GM19463 (cell line): ENCODE results near the gene NEGR1.

Experiments used
- ATAC-seq: cut with Tn5 transposase; IDR thresholded peaks from one replicate; pipeline ENCODE4 v1.9.1; 2021; ENCODE audit warnings: mild to moderate bottlenecking, moderate library complexity; ENCODE audit not compliant: unreplicated experiment

Gene NEGR1

DNA sequence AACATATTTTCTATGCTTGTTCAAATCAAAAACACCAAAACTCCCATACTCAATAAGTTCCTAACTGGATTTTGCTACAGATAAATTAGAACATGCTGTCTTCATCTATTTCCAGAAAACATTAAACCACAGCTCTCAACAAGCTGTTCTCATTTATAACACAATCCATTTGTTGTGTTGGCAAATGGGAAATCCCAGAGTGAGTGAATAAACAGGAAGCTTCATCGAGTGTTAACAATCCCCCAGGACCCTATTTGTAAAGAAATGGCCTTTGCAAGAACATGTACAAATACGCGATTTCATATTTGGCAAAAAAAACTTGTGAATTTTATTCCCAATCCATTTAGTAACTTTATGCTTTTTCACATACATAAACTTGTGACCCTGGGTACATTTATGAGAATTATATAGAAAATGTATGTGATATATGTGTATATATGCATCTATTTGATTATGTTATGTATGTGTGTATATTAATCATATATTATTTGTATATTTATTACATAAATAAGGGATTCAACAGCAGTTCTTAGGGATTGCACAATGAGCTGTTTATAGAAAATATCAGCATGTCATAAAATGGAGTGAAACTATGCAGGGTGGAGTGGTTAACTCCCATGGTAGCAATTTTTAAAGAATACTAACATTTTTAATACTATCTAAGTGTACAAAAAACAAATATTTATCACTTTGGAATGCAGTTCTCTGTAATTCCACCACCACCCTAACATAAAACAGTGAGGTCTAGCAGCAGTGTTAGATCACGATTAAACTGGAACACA lies 160.0 kb downstream of the NEGR1 start:
- ATAC-seq = no peak

DNA sequence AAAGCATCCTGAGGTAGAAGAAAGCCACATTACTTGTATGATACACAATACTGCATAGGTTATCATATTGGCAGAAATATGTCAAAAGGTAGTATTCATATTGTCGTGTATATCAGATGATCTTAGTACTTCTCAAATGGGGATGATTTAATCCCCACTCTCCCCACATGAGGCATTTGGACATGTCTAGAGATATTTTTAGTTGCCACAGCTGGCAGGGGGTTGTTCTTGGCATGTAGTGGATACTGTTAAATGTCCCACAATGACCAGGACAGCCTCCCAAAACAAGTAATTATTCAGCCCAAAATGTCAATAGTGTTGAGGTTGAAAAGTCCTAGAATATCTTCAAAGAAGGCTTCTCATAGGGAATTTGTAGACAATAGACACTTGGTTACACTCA lies 162.8 kb downstream of the NEGR1 start:
- no peak for ATAC-seq

DNA sequence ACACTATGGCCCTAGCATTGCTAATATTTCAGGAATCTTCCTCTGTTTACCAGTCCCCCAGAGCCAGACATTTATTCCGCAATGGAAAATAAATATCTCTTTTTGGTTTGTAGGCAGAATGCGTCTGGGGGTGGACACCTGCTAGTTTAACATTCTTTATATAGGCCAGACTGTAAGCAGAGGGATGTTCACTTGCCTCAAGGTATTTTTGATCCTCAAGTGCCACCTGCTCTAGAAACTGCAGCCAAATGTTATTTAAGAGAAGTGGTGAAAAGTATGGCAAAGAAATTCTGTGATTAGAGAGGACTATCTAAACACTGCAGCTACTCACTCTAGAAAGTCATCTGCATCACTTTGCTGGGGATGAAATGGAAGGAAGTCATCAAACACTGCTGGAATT lies 164.7 kb downstream of the NEGR1 start:
- no peak for ATAC-seq

DNA sequence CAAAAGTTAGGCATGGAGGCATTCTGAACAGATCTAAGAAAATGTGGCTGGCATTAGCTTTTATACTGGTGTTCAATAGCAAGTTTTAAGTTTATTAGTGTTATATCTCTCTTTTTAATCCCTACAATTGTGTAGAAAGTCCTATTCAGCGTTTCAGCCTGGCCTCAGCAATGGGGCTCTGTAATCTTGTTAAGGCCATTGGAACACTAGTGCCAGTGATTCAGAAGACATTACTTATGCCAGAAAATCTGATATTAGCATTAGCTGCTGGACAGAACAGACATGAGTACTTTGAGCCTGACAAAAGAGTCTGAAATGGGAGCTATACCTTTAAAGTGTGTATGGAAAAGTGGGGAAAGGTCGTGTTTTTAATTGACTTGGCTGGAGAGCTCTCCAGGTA lies 167.0 kb downstream of the NEGR1 start:
- ATAC-seq = no peak

DNA sequence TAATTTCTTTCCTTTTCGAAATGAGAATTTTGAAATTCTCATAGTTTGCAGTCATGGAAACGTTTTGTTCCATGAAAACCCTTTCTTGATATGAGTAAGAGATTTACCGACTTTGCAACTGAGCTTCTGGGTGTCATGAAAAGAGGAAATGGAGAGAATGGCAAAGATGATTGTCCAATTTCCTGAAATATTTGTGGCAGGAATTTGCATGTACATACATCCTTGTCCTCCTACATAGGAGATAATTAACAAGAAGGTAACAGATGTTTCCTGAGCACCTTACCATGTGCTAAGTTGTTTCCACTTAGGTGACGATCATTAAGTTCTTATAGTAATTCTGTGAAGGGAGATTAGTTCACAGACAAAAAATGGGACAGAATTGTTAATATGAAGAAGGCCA lies 170.7 kb downstream of the NEGR1 start:
- no peak for ATAC-seq

DNA sequence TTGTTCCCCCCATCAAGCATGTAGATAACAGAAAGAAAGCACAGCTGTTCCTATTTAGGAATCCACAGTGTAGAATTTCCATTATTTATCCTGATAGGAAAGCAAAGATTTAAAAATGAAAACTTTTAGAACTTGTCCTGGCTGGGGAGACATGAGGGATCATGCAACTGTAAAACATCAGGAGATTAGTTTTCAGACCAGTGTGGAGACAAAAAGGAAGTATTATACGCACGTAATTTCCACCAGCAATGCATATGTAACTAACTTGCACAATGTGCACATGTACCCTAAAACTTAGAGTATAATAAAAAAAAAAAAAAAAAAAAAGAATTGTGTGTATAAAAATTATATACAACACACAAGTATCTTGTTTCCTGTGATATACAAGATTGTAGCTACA lies 172.4 kb downstream of the NEGR1 start:
- ATAC-seq = no peak

DNA sequence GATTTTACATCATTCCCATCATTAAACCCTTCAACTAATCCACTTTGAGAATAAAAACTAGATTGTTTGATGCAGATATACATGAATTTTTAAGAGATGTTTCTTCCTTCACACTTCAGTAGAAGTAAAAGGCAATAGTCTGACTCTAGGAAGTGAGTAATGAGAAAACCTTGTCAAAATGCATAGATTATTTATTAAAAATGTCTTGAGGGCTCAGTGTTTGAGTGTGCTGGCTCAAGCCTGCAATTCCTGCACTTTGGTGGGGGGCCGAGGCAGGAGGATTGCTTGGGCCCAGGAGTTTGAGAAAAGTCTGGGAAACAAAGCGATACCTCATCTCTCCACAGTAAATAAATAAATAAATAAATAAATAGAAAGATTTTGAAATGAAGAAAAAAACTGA lies 177.1 kb downstream of the NEGR1 start:
- no peak for ATAC-seq

DNA sequence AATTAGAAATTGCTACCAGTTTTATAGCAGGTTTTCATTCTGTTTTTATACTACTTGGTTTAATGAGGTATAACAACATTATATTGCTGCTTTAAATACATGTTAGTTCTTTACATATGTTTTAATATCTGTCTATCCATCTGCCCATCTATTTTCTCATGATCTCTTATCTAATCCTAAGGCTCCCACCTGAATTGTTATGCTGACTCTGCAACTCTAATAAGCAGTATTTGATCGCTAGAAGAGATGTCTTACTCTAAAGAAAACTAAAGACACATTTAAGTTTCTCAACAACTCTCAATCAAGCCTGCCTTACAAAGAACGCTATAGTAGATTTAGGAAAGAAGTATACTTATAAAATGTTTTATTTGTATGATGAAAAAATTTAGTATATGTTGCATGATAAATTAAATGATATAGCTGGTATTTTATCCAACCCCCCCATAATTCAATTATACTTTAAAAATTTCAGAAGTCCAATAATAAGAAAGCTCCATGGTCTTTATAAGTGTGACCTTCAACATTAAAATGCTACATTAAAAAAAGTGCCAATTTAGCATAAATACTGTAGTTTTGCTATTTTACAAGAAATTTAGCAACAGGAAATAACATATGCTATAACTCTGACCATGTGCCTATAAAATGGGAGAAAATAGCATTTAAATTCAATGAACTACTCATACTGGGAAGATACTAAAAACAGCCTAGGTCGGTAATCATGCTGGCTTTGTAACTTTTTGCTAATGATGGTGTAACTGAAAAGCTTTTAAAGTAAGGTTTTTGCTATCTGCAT lies 180.3 kb downstream of the NEGR1 start:
- no peak for ATAC-seq

DNA sequence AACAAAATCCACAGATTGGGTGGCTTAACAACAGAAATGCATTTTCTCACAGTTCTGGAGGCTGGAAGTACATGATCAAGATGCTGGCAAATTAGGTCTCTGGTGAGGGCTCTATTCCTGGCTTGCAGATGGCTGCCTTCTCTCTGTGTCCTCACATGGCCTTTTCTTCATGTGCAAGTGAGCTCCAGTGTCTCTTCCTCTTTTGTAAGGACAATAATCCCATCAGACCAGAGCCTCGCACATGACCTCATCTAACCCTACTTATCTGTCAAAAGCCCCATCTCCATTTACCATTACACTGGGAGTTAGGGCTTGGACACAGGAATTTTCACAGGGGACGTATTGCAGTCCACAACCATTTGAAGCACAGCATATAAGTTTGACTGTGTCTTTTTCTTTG lies 181.6 kb downstream of the NEGR1 start:
- no peak for ATAC-seq

DNA sequence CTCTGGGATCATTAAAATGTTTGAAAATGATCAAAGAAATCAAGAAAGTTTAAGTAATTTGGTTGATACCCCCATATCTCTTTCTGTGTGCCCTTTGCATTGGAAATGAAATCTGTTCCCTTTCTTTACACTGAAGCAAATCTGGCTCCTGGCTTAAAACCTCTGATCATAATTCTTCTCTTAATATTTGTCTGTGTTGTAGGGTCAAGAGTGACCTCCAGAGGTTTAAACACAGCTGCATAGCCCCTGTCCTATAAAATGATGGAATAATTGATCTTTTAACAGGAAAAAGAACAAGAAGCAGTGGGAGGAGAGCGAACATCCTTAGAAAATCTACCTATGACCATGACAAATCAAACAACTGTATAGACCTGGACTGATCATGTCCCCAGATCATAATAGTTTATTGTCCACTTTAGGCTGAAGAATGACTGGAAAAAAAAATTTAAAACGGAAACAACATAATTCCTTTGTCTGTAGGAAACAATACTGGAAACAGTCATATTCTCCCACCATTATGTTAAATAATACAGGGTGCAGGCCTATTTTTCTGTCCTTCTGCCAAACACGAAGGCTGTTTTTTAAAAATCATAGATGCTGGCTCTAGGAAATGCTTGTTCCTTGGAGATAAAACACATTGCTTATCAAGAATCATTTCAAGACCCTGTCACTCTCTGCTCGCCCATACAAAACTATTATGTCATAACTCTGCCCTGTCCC lies 184.3 kb downstream of the NEGR1 start:
- no peak for ATAC-seq

DNA sequence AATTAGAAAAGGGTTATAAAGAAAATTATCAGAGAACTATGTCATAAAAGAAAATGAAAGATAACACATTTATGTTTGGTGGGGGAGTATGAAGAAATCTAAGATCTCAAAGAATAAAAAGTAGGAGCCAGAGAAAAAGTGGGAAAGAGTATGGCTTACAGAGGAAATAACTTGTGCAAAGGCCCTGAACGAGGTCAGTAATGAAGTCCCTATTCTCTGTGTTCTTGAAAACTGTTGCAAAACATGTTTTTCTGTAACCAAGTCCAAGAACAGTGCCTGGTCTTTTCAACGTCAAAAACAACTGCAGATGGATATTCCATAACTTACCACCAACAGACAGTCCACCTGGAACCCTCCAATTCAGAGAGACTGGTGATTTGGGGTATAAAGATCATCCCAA lies 188.1 kb downstream of the NEGR1 start:
- ATAC-seq = no peak

DNA sequence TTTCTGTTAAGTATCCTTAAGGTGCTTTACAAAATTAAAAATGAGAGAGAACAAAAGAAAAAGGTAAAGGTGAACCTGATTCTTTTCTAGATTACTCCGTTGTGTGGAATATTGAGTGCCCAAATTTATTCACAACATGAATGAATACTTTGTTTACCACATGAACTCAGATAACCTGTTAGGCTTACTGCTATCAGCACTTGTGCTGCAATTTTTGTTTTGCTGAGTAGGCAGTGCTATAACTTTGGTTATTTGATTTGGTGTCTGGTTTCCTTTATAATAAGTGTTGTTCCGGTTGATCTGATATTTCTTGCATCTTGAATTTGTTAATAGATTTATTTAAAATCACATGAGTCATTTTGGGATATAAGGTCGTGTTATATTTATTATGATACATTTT lies 195.9 kb downstream of the NEGR1 start:
- no peak for ATAC-seq

DNA sequence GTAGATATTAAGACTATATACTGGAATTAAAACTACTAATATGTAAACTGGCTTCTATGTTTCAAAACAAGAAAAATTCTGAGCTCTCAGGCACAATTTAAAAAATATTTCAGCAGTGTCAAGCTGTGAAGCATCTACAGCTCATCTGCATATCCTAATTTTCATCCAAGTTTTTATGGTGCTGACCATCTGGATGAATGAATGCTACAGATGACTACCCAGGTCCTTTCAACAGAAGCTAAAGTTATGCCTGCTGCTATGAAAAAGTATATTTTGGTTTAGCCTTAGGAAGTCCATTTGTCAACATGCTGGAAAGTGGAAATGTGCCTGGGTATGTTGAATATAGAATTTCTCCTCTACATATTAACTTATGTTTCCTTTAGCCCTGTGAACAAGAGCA lies 206.9 kb downstream of the NEGR1 start:
- no peak for ATAC-seq

DNA sequence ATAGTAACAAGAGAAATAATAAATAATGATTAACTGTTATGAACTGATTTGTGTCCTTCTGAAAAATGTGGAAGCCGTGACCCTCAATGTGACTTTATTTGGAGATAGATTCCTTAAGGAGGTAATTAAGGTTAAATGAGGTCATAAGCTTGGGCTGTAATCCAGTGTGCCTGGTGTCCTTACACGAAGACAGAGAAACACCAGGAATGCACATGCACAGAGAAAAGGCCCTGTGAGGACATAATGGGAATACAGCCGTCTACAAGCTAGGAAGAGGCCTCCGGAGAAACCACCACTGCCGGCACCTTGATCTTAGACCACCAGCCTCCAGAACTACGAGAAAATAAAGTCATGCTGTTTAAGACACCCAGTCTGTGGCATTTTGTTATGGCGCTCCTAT lies 215.9 kb downstream of the NEGR1 start:
- no peak for ATAC-seq

DNA sequence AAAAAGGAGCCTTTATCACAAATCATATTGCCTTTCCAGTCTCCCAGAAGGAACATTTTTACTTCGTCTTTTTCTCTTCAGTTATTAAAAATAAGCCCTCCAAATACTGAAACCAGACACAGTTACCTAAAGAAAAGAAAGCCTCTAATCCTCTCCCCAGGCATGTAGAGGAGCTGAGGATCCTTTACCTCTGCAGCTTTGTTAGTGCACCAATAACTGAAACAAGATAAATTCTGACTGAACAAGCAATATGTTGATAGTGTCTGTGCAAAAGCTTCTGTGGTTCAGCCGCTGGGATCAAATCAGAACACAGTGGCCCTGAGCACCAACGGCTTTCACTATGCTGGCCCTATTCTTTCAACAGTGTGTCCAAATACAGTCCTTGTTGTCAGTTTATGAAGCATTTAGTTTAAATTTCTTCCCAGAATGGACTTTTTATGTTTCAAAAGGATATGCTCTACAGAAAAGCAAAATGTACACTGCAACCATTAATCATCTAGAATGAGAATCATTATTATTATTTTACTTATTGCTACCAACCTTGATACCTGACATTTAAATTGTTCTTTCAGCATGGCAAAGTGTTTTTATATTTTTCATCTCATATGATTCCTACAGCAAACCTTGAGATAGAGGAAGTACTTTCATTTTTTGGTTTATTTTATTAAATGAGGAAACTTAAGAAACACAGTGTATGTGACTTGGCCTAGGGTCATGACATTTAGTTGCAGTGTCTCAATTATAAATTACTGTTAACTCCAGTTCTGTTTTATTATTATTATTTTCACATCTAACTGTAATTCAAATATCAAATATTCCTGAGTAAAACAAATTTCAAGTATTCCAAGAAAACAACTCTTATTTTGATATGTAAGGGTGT lies 217.9 kb downstream of the NEGR1 start:
- ATAC-seq = no peak

DNA sequence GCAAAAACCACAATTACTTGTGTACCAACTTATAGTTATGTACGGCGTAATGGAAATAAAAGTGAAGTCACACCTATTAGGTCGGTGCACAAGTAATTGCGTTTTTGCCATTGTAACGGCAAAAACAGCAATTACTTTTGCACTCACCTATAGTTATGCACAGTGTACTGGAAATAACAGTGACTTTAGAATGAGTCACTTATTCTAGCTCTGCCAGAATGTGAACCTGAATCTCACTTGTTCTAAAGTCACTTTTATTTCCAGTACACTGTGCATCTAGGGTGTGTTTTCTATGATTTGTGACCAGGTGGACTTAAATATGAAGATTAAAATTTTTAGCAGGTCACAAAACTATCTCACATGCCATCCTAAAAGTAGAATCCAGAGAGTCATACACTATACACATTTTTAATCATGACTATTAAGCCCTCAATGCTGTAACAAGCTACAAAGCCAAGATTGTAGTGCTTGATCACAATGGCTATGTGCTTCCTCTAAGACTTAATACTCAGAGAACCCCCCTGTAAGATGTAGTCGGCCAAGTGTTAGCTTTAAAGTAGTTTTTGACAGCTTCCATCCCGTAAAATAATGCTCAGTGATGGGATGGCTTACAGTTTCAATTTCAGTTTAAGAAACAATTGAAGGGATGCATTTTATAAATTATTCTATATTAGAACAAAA lies 218.8 kb downstream of the NEGR1 start:
- no peak for ATAC-seq

DNA sequence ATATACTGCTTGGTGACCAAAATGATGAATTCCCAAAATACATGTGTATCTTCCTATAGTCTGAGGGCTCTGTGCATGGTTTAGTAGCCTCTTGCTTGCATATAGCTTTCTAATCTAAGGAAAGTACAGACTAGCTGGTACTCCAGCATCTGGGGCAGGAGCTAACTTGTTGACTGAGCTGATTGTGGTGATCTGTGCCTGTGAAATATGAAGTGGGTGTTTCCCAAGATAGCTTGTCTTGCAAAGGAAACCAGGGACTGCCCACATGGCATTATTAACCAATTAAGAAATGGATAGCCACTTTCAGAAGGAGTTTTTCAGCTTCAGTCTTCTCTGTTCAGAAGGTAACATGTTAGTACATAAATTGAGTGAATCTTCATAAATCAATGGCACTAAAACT lies 219.8 kb downstream of the NEGR1 start:
- ATAC-seq = no peak

DNA sequence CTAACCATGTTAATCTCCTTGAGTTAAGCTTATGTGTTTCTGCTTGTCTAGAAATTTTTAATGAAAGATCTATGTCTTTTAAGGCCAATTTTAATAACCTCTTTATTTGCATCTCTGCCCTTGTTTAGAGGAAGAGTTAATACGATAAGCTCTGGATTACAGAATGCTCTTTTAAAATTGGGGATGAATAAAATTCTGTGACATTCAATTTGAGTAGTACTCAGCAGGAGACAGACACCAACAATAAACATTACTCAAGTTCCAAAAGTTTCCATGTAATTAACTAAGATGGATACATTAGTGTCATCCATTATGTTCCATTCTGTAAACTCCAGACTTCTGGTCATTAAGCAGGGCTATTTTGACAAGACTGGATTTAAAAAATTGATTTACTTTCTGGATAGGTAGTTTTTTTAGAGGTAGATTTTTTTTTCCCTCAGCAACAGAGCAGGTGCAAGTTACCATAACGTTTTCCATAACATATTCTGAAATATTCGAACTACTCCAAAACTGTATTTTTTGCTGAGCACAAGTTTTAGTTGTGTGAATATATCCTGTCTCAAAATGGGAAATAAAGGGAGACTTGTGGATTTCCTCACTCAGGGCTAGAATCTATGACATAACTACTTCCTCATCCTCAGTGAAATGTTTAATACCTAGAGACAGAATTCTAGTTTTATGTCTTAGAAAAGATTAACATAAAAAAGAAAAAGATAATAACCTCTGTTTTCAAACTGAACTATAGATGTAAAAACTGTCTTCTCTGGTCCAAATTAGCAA lies 221.7 kb downstream of the NEGR1 start:
- ATAC-seq = no peak

DNA sequence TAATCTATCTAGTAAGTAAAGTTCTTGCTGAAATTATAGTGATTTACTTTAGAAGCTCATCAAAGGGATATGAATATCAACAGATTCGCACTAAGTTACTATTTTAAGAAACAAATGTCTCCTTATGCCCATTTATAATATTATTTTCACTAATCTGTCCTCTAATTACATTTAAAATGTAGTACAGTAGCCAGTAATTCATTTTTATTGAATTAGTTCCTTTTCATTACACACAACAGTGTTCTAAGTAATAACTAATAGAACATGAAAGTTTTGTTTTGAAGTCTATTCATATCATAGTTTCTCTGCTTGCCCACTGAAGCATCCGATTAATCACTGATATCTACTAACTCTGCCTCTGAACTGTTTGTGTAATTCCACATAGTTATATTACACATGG lies 225.8 kb downstream of the NEGR1 start:
- ATAC-seq = no peak

DNA sequence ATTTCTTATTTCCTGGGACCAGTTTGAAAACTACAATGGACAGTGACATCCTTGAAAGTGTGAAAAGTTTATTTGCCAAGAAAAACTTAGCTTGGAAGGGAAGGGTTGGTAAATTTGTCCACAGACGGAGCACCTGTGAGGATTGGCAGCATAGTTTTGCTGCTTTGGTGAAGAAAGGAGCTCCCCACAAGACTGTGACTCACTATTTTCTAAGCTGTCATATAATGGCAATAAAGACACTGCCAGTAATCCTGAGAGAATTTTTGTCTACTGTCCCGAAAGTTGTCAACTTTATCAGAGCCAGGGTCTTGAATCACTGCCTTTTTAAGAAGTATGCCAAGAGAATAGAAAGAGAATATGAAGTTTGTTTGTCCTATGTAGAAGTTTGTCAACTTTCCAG lies 230.8 kb downstream of the NEGR1 start:
- ATAC-seq = no peak
